ACC112 (cell line): ENCODE measurements around the gene DOCK9.

ENCODE experiments used
- H2AFZ ChIP-seq: fragments of 200-600 bp; sonication (generic); one replicate; pipeline ENCODE4 v1.6.0; 2017; ENCODE audit warnings: antibody characterized with exemption, low read length; ENCODE audit not compliant: unreplicated experiment
- H3K27ac ChIP-seq: fragments of 200-600 bp; sonication (generic); 2 replicates; pipeline ENCODE4 v1.5.1; 2014; ENCODE audit warnings: low read depth, mild to moderate bottlenecking, antibody characterized with exemption, low read length, moderate library complexity
- H3K27me3 ChIP-seq: fragments of 200-600 bp; sonication (generic); 2 replicates; pipeline ENCODE4 v1.6.1; 2014; ENCODE audit warnings: mild to moderate bottlenecking, antibody characterized with exemption, low read length, moderate library complexity, mixed read lengths; ENCODE audit not compliant: insufficient read depth
- H3K36me3 ChIP-seq: fragments of 200-600 bp; sonication (generic); 2 replicates; pipeline ENCODE4 v1.6.1; 2016; ENCODE audit warnings: mild to moderate bottlenecking, antibody characterized with exemption, low read length, moderate library complexity, mixed read lengths; ENCODE audit not compliant: insufficient read depth
- H3K4me1 ChIP-seq: fragments of 200-600 bp; sonication (generic); one replicate; pipeline ENCODE4 v1.6.1; 2016; ENCODE audit warnings: low read length, mixed read lengths; ENCODE audit not compliant: insufficient read depth, unreplicated experiment, control insufficient read depth
- H3K4me3 ChIP-seq: fragments of 200-600 bp; sonication (generic); 2 replicates; pipeline ENCODE4 v1.5.1; 2014; ENCODE audit warnings: mild to moderate bottlenecking, low read depth, low read length
- H3K79me2 ChIP-seq: fragments of 200-600 bp; sonication (generic); one replicate; pipeline ENCODE4 v1.6.0; 2016; ENCODE audit warnings: low read length; ENCODE audit not compliant: control insufficient read depth, unreplicated experiment, insufficient read depth

The DOCK9 gene

GRCh38 chr13:98960606-98961502, 17.0 kb downstream of the DOCK9 start:
- H3K79me2 ChIP-seq: no peaks in the 10 kb centered on the region
- H3K4me3 ChIP-seq: no peak overlapping the region
- H2AFZ ChIP-seq: no peak overlapping the region
- H3K27ac ChIP-seq: no peak overlapping the region
- no peaks in the 10 kb centered on the region for H3K27me3 ChIP-seq
- H3K4me1 ChIP-seq: no peaks in the 10 kb centered on the region
- no peaks in the 10 kb centered on the region for H3K36me3 ChIP-seq

- Histone ChIP-seq H3K4me1 (no peaks in the 10 kb centered on the region), H3K27me3 (no peaks in the 10 kb centered on the region), H3K27ac (no peak overlapping the region), H3K36me3 (no peaks in the 10 kb centered on the region), H3K79me2 (no peaks in the 10 kb centered on the region), H2AFZ (no peak overlapping the region), H3K4me3 (no peak overlapping the region)
Observed at GRCh38 chr13:98959786-98960605, 17.9 kb downstream of the DOCK9 start.

GRCh38 chr13:98959291-98959690, 18.6 kb downstream of the DOCK9 start:
- Histone ChIP-seq H2AFZ (no peak overlapping the region), H3K4me3 (no peak overlapping the region), H3K79me2 (no peaks in the 10 kb centered on the region), H3K27me3 (no peaks in the 10 kb centered on the region), H3K27ac (no peak overlapping the region), H3K36me3 (no peaks in the 10 kb centered on the region), H3K4me1 (no peaks in the 10 kb centered on the region)

- Histone ChIP-seq H2AFZ (no peak overlapping the region), H3K27me3 (no peaks in the 10 kb centered on the region), H3K79me2 (no peaks in the 10 kb centered on the region), H3K4me1 (no peaks in the 10 kb centered on the region), H3K36me3 (no peaks in the 10 kb centered on the region), H3K4me3 (no peak overlapping the region), H3K27ac (no peak overlapping the region)
Observed at GRCh38 chr13:98958443-98958794, 19.4 kb downstream of the DOCK9 start.

GRCh38 chr13:98957731-98958442, 20.0 kb downstream of the DOCK9 start:
- H3K4me1 ChIP-seq: no peaks in the 10 kb centered on the region
- no peaks in the 10 kb centered on the region for H3K36me3 ChIP-seq
- no peak overlapping the region for H3K4me3 ChIP-seq
- no peak overlapping the region for H2AFZ ChIP-seq
- H3K27ac ChIP-seq: no peak overlapping the region
- no peaks in the 10 kb centered on the region for H3K79me2 ChIP-seq
- no peaks in the 10 kb centered on the region for H3K27me3 ChIP-seq

GRCh38 chr13:98955336-98955735, 22.5 kb downstream of the DOCK9 start:
- Histone ChIP-seq H3K36me3 (no peaks in the 10 kb centered on the region), H3K79me2 (no peaks in the 10 kb centered on the region), H3K4me3 (no peak overlapping the region), H2AFZ (no peak overlapping the region), H3K27me3 (no peaks in the 10 kb centered on the region), H3K4me1 (no peaks in the 10 kb centered on the region), H3K27ac (no peak overlapping the region)

GRCh38 chr13:98954313-98954712, 23.6 kb downstream of the DOCK9 start:
- Histone ChIP-seq H3K36me3 (no peaks in the 10 kb centered on the region), H3K4me3 (no peak overlapping the region), H3K27ac (no peak overlapping the region), H3K27me3 (no peaks in the 10 kb centered on the region), H3K4me1 (no peaks in the 10 kb centered on the region), H3K79me2 (no peaks in the 10 kb centered on the region), H2AFZ (no peak overlapping the region)

GRCh38 chr13:98951266-98951665, 26.6 kb downstream of the DOCK9 start:
- H3K4me1 ChIP-seq: no peaks in the 10 kb centered on the region
- no peak overlapping the region for H3K4me3 ChIP-seq
- H3K27me3 ChIP-seq: no peaks in the 10 kb centered on the region
- H2AFZ ChIP-seq: no peak overlapping the region
- H3K79me2 ChIP-seq: no peaks in the 10 kb centered on the region
- no peaks in the 10 kb centered on the region for H3K36me3 ChIP-seq
- H3K27ac ChIP-seq: no peak overlapping the region

GRCh38 chr13:98950705-98951104, 27.2 kb downstream of the DOCK9 start:
- Histone ChIP-seq H2AFZ (no peak overlapping the region), H3K79me2 (no peaks in the 10 kb centered on the region), H3K36me3 (no peaks in the 10 kb centered on the region), H3K27me3 (no peaks in the 10 kb centered on the region), H3K4me3 (no peak overlapping the region), H3K27ac (no peak overlapping the region), H3K4me1 (no peaks in the 10 kb centered on the region)

- H3K79me2 ChIP-seq: no peaks in the 10 kb centered on the region
- H3K4me3 ChIP-seq: no peak overlapping the region
- no peaks in the 10 kb centered on the region for H3K27me3 ChIP-seq
- H3K36me3 ChIP-seq: no peaks in the 10 kb centered on the region
- no peak overlapping the region for H2AFZ ChIP-seq
- H3K27ac ChIP-seq: no peak overlapping the region
- H3K4me1 ChIP-seq: no peaks in the 10 kb centered on the region
Observed at GRCh38 chr13:98947925-98948324, 29.9 kb downstream of the DOCK9 start.
